NOMO-1 treated with dmso at 0.1 percent for 144 hours (cell line): ENCODE data around the gene CENPK.
"Not testable (repeated sequence)": the region's sequence is repeated elsewhere in the genome, so short reads cannot be mapped to it uniquely, and the experiment has no call there.

Experiments used
- DNase-seq: peaks from one replicate; lab custom pipeline; 2025; ENCODE audit not compliant: unreplicated experiment; lab: John Stamatoyannopoulos, UW

Gene CENPK, protein sequence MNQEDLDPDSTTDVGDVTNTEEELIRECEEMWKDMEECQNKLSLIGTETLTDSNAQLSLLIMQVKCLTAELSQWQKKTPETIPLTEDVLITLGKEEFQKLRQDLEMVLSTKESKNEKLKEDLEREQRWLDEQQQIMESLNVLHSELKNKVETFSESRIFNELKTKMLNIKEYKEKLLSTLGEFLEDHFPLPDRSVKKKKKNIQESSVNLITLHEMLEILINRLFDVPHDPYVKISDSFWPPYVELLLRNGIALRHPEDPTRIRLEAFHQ

DNA sequence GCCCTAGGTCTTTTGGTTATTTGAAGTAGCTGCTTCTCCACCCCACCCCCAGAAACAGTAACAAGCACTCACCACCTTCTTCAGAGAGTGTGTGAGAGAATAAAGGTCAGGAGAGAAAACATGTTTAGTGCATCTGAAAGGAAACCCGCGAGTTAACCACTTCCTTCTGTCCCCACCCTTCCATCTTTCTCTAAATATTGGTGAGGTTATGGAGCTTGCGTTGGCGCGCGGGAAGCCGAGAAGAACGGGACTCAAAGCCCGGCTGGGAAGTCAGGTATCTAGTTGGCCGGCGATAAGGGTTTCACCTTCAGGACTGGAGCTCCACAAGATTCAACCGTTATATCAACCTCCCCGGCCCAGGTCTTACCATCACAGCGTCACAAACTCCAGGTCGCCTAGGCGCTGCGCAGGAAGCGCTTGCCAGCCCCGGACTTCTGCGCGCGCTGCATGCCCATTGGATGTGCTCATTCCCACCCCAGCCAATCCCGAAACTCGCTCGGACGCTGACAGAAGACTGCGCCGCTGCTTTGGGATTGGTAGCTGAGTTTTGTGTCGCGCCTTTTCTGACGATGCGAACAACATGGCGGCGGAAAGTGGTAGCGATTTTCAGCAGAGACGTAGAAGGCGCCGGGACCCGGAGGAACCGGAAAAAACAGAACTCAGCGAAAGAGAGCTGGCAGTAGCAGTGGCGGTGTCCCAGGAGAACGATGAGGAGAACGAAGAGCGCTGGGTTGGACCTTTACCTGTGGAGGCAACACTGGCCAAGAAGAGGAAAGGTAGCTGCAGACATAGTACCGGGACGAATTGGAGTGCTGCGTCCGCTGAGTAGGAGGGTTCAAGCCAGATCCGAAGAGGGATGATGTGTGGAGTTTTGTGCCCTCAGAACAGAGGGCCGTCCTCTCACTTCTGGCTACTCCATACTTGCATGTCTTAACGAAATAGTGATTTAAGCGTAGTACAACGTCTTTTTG lies at the start of gene CENPK, which contains the start of gene PPWD1:
Gene CENPK, minus strand, starts transcription at position 438 of the 971 bp plus-strand sequence. CDS start 8,261 bp downstream, outside the sequence.
Gene PPWD1, plus strand, starts transcription at position 566 of the 971 bp plus-strand sequence. Its CDS starts 15 bp downstream, at position 581.
- DNase-seq, result peak; percentile 97

DNA sequence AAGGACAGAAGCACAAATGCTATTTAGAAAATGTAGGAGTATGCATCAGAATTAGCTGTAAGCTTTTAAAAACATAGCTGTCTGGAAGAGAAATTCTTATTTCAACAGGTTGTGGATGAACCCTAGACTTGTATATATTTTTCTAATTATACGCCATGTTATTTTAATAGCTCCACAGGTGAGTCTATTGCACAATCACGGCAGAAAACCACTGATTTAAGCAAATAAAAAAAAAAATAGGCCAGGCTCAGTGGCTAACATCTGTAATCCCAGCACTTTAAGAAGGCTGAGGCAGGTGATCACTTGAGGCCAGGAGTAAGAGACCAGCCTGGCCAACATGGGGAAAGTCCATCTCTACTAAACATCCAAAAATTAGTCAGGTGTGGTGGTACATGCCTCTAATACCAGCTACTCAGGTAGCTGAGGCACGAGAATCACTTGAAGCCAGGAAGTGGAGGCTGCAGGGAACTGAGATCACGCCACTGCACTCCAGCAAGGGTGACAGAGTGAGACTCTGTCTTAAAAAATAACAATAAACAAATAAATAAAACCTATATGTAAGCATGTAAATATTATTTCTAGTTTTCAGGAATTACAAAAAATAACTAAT lies 49.4 kb upstream of the CENPK start:
- DNase-seq, result no peak

DNA sequence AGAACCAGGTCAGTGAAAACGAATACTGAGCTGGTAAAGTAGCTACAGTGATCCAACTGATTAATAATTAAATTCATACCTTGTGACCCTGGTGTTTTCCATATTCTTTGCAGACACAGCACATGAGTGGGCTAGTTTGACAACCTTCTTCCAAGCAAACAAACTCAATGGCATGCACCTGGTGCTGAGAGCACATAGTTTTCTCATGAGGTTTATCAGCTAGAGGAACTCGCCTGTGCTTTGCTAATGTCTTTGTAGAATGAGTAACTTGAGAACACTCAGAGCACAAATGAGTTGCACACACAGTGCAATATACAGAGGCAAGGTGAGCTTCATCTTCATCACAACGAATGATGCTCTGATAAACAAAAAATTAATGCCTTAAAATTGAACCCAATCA lies 48.6 kb upstream of the CENPK start:
- DNase-seq, result no peak

DNA sequence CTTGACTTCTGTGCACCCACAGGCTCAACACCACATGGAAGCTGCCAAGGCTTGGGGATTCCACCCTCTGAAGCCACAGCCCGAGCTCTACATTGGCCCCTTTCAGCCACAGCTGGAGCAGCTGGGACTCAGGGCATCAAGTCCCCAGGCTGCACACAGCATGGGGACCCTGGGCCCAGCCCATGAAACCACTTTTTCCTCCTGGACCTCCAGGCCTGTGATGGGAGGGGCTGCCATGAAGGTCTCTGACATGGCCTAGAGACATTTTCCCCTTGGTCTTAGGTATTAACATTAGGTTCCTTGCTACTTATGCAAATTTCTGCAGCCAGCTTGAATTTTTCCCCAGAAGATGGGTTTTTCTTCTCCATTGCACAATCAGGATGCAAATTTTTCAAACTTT lies 38.8 kb upstream of the CENPK start:
- not testable (repeated sequence) for DNase-seq

DNA sequence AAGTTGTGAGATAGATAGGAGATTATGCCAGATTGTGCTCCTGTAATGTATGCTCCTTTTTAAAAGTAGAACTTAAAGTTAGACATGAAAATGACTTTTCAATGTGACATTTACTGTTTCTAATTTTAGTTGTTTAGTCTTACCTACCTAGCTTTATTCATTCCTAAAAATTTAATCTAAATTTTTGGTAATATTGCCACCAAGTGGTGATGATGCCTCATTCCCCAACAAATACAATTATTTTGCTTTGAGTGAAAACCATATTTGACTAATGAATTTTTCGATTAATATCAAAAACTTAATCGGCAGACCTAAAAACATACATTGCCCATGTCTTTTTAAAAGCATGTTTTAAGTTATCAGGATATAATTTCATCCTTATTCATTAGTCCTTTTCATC lies 25.7 kb upstream of the CENPK start:
- DNase-seq, result no peak

DNA sequence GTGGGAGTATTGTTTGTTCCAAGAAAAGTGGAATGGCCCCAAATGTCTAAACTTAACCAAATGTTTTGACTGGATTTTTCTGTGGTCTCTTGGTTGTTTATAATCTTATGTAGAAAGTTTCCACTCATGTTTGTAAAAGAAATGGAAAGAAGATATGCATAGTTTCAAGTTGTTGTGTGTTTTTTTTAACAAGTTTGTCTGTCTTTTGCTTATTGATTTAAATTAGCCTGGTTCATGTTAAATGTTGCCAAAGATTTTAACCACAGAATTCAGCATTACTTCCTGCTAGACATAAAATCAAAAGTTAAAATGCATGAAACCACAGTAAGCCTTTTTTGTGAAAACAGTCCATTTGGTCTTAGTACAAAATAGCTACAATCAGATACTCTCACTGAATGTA lies 14.2 kb upstream of the CENPK start:
- DNase-seq, result no peak

DNA sequence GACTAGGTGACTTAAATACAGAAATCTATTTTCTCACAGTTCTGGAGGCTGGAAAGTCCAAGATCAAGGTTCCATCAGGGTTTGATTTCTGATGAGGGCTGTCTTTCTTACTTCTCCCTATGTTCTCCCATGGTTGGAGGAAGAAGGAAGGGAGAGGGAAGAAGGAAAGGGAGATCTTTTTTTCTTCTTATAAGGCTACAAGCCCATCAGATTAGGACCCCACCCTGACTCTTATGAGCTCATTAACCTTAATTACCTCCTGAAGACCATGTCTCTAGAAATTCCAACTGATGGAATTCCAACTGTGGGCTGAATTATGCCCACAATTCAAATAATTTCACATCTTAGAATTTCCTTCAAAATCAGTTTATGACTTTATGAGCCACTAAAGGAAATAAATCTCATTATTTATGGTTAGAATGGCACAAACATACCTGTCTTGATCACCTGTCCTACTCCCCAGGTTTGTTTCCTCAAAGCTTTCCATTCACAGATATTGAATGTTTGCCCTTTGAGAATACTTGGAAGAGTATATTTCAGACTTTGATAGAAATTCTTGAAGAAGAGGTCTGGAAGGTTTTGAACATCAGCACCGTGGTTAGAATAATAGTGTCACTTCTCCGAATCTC lies 7.7 kb upstream of the CENPK start:
- no peak for DNase-seq

DNA sequence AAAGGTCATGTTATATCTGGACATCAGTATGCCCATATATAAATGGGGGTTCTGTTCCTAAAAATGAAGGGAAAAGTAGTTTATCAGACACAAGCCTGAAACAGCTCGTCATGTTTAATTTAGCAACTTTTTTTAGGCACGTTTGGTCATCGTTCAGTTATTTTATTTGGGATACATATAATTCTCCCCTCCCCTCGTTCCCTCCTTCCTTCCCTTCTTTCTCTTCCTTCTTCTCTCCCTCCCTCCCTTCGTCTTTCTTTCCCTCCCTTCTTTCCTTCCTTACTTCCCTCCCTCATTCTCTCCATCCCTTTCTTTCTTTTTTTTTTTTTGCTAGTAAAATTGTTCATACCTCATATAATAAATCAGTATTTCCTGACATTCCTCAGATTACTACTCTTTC lies 3.5 kb upstream of the CENPK start:
- DNase-seq, result no peak

DNA sequence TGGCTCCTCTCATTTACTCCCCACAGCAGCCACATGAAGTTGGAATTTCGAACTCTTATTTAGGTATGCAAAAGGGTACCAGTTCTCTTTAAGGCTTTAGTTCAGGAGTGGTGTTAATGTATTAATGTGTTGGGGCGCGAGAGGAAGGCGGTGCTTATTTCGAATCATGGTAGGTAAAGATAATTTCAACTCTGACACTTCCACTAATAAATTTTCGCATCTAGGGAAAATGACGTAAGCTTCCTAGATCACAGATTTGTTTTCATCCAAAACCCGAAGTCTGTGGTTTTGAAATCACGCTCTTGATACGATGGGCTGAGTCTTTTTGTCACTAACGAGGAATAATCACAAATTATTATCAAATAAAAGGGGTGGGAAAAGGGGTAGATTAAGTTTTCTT lies 809 bp upstream of the CENPK start:
- DNase-seq, result no peak

DNA sequence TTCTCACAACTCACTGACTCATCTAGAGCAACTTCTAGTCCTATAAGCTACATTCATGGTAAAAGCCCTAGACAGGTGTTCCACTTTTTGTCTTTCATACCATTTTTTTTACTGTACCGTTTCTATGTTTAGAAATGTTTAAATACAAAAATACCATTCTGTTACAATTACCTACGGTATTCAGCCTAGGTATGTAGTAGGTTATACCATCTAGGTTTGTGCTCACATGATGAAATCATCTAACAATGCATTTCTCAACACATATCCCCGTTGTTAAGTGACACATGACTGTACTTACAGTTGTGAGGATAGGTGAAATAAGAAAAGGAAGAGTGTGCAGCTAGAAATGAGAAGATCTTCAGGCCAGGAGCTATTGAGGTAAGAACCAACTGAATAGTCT lies 6.2 kb downstream of the CENPK start:
- DNase-seq, result no peak

DNA sequence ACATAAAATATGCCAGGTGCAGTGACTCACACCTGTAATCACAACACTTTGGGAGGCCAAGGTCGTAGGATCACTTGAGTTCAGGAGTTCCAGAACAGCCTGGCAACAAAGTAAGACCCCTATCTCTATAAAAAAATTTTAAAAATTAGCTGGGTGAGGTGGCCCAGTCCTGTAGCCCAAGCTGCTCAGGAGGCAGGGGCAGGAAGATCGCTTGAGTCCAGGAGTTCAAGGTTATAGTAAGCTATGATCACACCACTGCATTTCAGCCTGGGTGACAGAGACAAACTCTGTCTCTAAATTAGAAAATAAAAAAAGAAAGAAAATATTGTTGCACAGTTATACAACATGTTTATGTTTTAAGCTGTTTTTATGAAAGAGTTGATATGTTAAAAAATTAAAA lies 6.8 kb downstream of the CENPK start:
- no peak for DNase-seq

DNA sequence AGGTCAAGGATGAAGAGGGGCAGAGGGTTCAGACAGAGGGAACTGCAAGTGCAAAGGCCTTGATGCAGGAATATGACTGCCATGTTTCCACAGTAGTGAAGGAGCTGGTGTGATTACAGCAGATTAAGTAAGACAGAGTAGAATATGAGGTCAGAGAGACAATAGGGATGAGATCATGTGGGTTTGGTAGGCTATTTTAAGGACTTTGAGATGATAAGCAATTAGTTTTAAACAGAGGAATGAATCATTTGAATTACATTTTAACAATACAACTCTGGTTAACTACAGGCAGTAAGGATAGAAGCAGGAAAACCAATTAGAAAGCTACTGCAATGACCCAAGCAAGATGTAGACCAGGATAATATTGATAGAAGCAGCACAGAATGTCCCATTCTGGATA lies 7.7 kb downstream of the CENPK start:
- no peak for DNase-seq

DNA sequence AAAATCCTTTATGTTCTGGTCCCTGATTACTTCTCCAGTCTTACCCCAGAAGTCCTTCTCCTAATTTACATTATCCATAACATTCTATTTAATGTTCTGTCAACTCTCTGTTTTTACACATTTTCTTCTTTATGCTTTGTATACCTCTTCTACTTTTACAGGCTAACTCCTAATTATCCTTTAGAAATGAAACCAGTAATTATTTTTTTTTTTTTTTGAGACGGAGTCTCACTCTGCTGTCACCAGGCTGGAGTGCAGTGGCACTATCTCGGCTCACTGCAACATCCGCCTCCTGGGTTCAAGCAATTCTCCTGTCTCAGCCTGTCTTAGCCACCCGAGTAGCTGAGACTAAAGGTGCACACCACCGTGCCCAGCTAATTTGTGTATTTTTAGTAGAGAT lies 9.0 kb downstream of the CENPK start:
- no peak for DNase-seq

DNA sequence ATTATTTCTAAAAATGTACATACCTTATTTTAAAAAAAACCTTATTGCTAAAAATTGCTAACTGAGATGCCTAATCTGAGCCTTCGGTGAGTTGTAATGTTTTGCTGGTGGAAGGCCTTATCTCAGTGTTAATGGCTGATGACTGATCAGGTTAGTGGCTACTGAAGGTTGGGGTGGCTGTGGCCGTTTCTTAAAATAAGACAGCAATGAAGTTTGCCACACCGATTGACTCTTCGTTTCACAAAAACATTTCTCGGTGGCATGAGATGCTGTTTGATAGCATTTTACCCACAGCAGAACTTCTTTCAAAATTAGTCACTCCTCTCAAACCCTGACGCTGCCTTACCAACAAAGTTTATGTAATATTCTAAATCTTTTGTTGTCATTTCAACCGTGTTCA lies 14.7 kb downstream of the CENPK start:
- DNase-seq, result no peak

DNA sequence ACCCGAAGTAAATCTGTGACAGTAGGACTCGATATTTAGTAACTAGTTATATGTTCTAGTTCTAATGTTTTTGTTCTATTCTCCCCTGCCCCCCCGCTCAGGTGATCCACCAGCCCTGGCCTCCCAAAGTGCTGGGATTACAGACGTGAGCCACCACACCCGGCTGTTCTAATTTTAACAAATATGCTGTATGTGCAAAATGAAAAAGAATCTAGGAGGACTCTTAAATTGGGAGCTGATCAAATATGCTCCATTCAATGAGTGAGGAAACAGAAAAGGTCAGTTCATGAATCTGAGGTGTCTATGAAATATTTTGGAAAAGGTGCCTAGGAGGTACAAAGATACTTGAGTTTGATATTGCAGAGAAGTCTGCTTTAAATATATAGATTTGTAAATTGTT lies 16.8 kb downstream of the CENPK start:
- DNase-seq, result no peak

DNA sequence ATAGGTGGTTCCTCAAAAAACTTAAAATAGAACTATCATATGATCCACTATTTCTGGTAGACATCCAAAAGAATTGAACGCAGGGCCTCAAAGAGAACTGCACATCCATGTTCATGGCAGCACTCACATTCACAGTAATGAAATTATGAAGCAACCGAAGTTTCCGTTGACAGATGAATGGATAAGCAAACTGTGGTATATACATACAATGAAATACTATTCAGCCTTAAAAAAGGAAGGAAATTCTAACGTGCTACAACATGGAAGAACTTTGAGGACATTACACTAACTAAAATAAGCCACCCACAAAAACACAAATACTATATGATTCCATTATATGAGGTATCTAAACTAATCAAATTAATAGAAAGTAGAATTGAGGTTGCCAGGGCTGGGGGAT lies 18.5 kb downstream of the CENPK start:
- DNase-seq, result no peak

DNA sequence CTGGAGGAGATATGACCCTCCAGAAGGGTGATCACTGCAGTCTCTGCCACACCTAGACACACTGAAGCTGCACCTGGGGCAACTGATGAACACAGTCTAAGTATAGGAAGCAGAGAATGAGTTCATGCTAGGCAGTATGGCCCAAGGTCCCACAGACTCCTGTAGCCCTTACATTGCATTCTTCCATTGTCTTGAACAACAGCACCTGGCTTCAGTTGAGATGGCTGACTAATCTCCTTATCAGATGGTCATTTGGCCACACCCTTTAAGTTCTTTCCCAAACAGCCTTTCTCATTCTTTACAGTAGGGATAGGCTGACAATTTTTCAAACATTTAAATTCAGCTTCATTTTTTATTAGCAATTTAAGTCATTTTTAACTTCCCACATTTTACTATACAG lies 23.1 kb downstream of the CENPK start:
- DNase-seq, result no peak

DNA sequence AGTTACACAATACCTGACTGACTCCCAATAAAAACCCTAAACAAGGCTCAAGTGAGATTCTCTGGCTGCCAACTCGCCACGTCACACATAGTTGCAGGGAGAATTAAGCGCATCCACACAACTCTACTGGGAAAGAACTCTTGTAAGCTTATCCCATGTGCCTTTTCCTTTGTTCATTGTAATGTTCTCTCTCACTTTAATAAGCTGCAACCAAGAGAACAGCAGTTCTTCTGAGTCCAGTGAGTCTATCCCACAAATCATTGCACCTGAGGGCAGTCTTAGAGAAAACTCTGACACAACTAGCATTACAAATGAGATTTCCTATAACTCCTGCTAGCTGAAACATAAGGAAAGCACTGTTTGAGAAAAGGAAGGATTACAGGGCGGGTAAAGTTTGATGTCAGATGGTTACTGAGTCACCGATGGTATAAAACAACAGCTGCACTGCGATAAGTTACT lies 27.4 kb downstream of the CENPK start:
- no peak for DNase-seq

DNA sequence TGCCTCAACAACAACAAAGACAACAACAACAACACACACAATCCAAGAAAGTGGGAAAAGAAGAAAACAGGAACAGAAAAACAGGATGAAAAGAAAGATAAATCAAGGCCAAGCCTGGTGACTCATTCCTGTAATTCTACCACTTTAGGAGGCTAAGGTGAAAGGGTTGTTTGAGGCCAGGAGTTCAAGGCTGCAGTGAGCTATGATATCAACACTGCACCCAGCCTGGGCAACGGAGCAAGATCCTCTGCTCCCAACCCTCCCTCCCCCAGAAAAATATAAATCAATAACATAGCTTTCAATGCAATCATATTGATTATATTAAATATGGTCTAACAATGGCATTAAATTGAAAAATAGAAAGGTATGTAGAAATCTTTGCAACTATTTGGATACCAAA lies 32.1 kb downstream of the CENPK start:
- DNase-seq, result no peak

DNA sequence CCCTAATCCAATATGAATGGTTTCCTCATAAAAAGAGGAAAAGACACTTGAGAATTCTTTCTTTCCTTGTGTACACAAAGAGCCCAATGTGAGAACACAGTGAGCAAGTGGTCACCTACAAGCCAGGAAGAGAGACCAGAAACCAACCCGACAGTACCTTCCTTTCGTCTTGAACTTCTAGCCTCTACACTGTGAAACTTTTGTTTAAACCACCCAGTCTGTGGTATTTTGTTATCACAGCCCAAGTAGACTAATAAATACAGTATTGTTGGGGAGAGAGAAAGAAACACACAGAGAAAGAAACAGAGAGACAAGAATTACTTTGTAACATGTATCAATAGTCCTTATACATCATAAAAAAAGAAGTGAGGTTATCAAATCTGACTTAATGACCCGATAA lies 37.2 kb downstream of the CENPK start:
- DNase-seq, result no peak
